GM18508 (cell line): ENCODE measurements around the gene ANO1.

Source experiments
- ATAC-seq: cut with Tn5 transposase; IDR thresholded peaks from one replicate; pipeline ENCODE4 v1.9.1; 2021; ENCODE audit warnings: moderate number of reproducible peaks; ENCODE audit not compliant: insufficient read depth, unreplicated experiment

Gene ANO1

DNA sequence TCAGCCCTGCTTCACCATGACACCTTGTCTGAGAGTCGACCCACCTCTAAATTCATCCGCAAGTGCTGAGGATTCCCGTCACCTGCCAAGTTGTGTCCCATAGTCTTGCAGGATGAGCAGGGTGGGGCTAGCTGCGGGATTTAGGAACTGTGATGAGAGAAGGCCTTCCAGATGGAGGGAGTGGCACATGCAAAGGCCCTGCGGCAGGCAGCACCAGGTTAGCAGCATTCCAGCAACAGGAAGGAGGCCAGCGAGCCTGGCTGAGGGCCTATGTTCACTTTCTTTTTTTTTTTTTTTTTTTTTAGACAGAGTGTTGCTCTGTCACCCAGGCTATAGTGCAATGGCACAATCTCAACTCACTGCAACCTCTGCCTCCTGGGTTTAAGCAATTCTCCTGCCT, 31.8 kb downstream of the ANO1 start:
- no peak for ATAC-seq

DNA sequence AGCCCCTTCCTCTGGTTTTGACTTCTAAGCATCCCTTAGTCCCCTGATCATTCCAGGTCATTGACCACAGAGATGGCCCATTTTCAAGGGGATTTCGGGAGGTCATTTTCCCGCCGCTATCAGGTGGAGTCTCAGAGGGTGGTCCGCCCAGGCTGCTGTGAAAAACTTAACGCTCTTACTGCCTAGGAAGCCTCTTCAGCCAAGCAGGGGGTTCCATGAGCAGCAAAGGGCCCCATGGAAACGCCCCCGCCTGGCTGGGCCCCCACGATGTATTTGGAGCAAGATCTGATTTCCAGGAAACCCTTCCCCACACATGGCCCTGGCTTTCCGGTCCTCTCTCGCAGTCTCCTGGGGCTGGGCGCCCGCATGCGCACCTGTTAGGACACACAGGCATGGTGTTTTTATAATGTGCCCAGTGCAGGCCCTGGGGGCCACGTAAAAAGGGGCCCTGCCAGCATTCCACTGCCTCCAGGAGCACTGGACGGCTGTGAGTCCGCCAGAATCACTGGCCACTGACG, 32.5 kb downstream of the ANO1 start:
- ATAC-seq = no peak

DNA sequence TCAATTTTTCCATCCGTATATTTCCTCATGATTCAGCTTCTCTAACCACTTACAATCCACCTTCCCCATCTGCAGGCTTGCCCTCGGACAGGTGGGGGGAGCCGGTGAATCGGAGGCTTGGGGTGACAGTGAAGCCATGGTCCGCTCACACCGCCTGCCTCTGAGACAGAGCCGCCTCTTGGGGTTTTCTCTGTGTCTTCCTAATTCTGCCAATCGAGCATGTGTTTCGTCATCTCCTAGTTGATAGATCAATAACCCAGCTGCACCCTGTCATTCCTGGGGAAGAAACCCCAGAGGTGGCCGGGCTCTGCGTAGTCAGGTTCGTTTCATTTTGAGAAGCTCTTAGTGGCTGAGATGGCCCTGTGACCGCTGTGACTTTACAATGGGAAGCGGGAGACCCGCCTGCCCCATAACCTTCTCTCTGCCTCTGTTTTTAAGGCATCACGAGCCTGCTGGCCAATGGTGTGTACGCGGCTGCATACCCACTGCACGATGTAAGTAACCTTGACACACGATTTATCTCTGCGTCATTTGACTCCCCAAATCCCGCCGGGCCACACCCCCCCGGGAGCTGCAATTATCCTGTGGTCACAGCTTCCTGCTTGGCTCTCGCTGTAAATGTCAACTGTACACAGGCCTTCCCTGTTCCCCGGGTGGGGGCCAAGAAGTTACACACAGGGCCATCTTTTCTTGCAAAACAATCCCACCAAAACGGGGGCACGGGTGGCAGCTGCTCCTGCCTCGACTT, 33.3 kb downstream of the ANO1 start:
- ATAC-seq = no peak

DNA sequence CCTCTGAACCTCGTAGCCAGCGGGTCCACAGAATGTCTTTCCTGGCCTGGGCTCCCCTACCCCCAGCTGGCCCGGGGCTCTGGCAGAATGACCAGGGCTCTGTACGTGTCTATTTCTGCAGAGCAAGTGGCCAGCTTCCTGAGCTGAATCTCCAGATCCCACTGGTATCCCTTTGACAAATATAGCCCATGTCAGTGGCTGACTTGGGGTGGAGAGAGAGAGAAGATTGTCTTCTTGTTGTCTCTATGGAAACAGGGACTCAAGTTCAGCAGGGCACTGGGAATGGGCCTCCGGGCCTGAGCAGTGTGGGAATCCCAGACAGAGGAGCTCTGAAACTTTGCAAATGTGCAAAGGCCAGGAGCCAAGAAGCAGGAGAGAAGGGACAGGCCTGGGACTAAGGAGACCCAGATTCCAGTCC, 33.9 kb downstream of the ANO1 start:
- ATAC-seq = no peak

DNA sequence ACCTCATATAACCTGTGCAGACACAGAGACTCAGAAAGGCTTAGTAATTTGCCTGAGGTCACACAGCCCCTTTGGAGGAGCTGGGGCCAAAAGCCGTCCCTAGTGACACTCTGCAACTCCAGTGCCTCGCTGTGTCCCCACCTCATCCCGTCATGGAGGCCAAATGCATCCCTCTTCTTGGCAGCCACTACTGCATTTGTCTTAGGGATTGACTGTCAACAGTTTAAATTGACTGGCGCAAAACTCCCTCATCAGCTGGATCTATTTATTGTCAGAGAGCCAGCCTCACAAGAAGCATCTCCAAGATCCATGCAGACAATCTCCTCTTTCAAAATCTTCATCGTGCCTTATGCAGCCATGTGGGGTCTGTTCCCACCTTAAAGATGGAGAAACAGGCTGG, 35.7 kb downstream of the ANO1 start:
- no peak for ATAC-seq

DNA sequence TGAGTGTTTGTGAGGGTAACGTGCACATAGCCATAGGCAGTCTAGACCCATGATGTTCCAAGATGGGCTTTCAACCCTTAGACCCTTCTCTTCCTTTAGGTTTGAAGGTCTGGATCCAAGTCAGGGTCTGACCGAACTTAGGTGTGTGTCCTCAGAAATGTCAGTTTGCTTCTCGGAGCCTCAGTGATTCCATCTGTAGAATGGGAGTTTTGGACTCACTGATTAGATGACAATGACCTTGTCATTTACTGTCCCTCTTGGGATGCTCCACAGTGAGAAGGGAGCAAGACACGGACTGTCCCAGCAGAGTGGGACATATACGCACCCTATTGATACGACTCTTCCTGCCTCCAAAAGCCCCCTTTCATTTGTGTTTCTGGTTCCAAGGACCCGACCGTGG, 37.7 kb downstream of the ANO1 start:
- ATAC-seq = no peak

DNA sequence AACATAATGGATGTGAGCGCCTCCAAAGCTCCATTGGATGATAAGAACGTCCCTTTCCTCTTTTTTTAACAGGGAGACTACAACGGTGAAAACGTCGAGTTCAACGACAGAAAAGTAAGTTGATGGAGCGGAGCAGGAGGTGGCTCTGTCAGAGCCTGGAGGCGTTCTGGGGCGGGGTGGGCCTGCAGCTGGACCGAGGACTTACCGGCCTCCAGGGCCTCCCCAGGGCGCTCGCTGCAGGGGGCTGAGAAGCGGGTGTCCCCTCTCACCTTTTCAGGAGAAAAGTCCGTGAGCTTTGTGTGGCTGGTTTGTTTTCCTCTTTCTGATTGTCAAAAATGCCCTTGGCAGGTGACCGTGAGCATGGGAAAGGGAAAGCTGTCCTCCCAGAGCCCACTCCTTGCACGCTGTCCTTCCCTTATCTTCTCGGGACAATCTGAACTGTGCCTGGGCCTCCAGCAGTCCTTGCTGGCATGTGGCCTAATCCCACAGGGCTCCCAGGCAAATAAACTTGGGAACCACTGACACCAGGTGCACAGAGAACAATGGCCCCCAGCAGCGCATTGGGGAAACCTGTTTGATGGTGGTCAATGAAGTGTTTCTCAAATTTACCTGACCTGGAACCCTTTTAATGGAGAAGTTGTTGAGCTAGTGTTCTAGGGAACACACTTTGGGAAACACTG, 38.4 kb downstream of the ANO1 start:
- ATAC-seq = no peak

DNA sequence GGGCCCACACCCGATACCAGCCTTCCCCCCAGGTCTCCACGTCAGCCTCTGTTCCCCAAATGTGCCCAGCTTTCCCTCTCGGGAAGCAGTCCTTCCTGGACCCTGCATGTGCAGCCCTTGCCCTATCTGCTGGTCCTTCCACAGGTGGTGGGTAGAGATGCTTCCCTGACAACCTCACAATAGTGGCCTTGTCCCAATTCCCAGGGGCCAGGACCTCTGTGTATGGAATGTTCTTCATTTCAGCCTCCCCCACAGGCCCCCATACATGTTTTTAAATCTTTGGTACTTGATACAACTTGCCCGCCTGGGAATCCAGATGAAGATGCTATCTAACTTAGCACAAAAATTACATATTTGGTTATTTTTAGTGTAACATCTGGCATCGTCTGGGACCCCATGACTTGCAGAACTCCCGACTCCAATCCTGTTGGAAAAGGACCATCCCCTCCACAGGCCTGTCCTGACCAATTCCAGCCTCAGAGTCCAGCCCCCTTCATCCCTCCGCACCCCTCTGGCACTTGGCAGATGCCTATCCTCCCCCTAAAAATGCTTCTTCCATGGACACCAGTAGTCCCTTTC, 39.5 kb downstream of the ANO1 start:
- ATAC-seq = no peak

DNA sequence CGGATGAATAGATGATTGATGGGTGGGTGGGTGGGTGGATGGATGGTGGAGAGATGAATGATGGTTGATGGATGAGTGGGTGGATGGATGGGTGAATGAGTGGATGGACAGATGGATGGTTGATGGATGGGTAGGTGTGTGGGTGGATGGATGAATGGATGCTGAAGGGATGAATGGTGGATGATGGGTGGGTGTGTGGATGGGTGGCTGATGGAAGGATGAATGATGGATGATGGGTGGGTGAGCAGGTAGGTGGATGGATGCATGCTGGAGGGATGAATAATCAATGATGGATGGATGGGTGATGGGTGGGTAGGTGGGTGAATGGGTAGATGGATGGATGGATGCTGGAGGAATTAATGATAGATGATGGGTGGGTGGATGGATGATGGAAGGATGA, 40.5 kb downstream of the ANO1 start:
- ATAC-seq = no peak

DNA sequence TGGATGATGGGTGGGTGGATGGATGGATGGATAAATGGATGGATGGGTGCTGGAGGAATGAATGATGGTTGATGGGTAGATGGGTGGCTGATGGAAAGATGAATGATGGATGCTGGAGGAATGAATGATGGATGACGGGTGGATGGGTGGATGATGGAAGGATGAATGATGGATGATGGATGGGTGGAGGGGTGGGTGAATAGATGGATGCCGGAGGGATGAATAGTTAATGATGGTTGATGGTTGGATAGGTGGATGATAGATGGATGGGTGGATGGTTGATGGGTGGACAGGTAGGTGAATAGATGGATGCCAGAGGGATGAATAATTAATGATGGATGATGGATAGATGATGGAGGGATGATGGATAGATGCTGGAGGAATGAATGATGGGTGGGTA, 41.4 kb downstream of the ANO1 start:
- no peak for ATAC-seq

DNA sequence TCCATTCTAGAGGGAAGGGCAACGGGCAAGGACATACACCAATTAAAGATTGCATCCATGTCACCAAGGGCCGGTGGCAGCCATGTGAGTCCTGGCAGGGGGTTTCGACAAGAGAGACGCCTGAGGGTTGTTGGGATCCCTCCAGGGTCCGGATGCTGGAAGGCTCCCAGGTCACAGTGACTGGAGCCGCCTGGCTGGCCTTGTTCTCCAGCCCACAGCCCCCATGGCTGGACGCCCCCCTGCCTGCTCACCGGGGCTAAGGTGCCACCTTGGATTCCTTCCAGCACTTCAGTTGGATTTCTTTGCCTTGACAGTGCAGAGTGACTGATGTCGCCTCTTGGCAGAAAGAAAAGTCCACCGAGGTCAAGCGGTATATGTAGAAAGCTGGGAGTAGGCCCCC, 42.6 kb downstream of the ANO1 start:
- ATAC-seq = no peak

DNA sequence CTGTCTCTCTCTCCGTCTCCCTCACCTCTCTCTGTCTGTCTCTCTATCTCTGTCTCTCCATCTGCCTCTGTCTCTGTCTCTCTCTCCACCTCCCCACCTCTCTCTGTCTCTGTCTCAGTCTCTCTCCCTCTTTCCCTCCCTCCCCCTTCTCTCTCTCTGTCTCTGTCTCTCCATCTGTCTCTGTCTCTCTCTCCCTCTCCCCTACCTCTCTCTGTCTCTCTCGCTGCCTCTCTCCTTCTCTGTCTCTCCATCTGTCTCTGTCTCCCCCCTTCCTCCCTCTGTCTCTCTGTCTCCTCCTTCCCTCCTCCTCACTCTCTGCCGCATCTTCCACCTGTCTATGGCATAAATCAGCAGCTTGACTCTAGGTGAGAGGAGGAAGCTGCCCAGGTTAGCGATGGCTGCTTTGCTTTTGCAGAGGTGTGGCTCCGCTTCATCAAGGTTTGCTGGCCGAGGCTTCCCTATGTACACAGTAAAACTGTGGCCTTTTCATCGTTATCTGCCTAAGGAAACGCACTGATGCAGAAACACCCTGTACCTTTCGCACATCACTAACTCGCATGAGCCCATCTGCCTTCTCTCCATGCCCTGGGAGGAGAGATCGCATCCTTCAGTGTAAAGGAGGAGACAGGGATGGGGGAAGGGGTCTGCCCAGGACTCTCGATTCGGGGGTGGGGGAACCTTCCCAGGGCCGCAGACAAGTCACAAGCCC, 44.5 kb downstream of the ANO1 start:
- no peak for ATAC-seq

DNA sequence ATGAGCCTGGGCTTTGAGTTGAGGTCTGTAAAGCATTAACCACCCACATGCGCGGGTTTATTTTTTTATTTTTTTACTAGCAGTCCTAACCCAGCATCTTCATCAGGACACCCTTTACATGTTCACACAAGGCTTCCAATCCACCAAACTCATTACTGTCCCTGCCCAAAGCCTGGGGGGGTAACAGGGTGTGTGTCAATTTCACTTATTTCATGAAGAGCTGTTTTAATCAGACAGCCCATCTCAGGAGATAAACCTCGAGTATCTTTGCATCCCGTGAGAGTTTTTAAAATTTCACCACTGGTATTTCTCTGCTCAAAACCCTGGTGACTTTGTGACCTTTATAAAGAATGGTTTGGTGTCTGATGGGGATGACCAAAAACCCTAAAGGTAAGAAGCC, 45.6 kb downstream of the ANO1 start:
- ATAC-seq = no peak

DNA sequence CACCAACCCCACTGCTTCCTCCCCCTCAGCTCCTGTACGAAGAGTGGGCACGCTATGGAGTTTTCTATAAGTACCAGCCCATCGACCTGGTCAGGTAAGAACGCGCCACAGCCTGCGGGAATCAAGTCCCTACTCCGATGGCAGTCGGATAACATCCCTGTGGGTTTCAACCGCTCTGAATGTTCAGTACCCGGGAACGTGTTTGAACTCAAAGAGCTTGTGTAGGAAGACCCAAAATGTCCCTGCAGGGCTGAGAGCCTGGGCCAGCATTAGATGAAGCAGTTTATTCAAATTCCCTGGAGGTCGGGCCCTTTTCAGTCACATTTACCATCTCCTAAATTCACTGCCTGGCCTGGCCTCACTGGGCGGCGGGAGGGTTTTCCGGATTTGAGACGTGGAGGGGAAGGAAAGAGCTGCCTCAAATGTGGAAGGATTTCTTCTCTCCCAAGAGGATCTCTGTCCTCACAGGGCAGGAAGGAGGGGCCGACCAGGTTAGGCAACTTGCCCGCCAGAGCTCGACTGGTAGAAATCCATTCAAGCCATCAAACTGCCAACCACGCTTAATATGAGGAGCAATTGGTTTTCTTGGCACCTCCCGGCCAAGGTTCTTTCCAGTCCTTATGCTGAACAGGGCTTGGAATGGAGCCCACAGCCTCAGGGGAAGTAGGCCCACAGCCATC, 46.3 kb downstream of the ANO1 start:
- no peak for ATAC-seq

DNA sequence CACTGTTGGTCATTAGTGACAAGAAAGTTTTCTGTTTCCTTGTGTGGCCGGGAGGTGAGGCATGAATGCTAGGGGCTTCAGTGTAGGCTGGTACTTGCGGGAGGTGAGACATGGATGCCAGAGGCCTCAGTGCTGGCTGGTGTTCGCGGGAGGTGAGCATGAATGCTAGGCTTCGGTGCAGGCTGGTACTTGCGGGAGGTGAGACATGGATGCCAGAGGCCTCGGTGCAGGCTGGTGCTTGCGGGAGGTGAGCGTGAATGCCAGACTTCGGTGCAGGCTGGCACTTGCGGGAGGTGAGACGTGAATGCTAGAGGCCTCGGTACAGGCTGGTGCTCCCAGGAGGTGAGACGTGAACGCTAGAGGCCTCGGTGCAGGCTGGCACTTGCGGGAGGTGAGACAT, 48.4 kb downstream of the ANO1 start:
- no peak for ATAC-seq

DNA sequence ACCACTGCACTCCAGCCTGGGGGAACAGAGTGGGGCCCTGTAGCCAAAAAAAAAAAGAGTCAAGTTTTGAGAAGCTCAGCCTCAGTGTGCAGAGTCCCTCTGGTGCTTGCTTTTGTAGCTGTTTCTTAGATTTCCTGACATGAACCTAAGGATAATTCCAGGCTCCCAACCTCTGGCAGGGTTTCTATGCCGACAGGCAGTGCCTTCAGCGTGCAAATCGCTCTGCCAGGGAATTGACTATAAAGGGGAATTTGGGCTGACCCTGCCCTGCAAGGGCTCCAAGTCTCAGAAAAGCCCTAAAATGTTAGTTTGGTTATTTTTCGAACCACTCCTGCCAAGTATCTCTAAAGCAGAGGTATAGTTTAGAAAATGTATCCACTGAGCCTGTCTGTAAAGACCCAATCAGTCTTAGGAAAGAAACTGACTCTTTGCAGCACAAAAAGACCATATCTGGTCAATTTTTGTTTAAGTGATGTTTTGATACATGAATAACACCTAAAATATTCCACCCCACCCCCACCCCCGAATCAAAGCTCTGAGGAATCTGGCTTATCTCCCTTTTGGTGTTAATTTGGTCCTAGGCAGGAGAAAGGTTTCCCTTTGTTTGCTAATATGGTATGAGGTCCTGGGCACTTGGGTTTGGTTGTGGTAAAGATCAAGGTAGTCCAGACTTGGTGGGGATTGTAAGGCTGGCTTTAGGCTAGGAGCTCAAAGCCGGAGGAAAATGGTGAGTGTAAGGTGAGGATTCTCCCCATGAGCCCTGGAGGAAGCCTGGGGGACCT, 49.7 kb downstream of the ANO1 start:
- ATAC-seq = no peak

DNA sequence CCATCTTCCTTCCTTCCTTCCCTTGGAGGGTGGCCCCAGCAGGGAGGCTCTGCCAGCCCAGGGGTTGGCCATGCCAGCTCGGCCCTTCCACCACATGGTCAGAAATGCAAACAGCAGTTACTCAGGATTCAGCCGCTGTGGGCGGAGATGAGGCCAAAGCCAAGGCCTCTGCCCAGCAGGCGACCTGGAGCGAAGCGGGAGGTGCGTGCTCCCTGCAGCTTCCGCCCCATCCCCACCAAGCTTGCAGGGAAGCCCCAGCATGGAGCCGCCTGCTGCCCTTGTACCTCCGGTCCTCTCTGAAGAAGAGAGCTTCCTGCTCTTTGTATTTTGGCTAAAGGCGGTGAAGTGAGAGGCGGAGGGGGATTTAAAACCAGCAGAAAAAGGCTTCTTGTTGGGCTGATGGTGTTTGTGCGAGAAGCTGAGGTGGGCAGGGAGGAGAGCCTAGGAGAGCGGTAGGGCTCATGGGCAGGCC, 50.4 kb downstream of the ANO1 start:
- ATAC-seq = no peak

DNA sequence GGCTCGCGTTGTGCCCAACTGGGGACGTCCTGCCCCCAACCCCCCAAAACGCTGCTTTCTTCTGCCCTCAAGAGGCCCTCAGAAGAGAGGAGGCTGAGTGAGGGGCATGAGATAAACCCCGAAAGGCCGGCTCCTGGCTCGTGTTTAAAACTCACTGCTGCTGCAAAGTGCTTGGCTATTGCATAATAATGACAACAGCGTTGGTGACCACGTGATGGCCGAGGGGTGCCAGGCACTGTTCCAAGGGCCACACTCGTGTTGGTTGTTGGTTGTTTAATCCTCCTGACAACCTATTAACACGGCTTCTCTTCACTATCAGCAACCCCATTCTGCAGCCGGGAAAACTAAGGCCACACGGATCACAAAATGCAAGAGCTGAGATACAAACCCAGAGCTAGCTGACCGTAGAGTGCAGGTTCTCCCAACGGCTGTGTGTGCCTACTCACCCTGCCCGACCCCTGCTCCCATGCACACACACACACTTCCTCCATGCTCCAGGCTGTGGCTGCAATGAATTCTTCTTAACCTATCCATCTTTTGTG, 51.0 kb downstream of the ANO1 start:
- ATAC-seq = no peak

DNA sequence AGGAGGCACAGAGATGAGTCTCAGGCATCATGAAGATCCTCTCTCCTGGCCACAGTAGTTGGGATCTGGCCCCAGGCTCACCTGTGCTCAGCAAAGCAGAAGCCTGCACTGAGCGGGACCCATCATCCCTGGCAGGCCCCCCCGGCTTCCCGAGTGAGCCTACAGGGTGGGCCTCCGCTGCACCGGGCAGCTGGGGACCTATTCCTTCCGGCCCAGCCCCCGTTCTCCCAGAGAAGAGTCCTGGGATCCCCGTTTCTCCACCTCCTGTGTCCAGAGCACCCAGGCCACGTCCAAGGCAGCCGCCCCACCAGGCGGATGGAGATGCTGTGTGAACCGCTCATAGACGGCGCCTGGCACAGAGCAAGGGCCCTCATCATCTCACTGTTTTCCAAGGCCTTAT, 52.5 kb downstream of the ANO1 start:
- no peak for ATAC-seq
